ENCODE data around the gene PLEKHA7. TPM values are rescaled to one million over a fixed set of nuclear protein-coding genes. Genes with fewer than 3 reads are reported as not detected.

The PLEKHA7 gene
- total RNA-seq, 4 donors from 2014 or later: 0.72 to 3.6 (median 2.2) TPM

GRCh38 chr11:16788141-16789062, 225.8 kb downstream of the PLEKHA7 start:
- intact Hi-C loops (cut with DNase I; ENCODE audit: low total_unique reads) (no loop called here), in situ Hi-C loops (cut with MboI; ENCODE audit: low sequenced_read_pairs in 4 of 4) (no loop called here)
- Histone ChIP-seq H3K36me3 (no peaks in the 10 kb centered on the region), H3K27ac (no peak overlapping the region), H3K4me1 (peaks cover 3 to 8% of the 10 kb centered on the region in 2 donors), H3K4me3 (no peak overlapping the region), H3K27me3 (no peaks in the 10 kb centered on the region), H3K9me3 (no peaks in the 10 kb centered on the region)
- DNase-seq: peak; percentile 34 to 54
- peak; percentile 48 to 54 for ATAC-seq
- TF ChIP-seq CTCF (IDR thresholded peaks at IDR 0.05 in 4 of 5, conservative IDR thresholded peaks at IDR 0.05 in 1 of 5) (peak; percentile 72 to 96 (median 90)), POLR2A (IDR thresholded peaks at IDR 0.05) (no peak)

- in situ Hi-C loops (cut with MboI; ENCODE audit: low sequenced_read_pairs in 4 of 4) (no loop called here), intact Hi-C loops (cut with DNase I; ENCODE audit: low total_unique reads) (loop anchor here (2.0 kb wide), 1 partner anchor 276 kb away; no protein-coding TSS in a partner anchor)
- H3K36me3 ChIP-seq: no peaks in the 10 kb centered on the region
- DNase-seq: no peak
- TF ChIP-seq CTCF (IDR thresholded peaks at IDR 0.05 in 4 of 5, conservative IDR thresholded peaks at IDR 0.05 in 1 of 5) (no peak), POLR2A (IDR thresholded peaks at IDR 0.05) (no peak)
- H3K4me1 ChIP-seq: peaks cover 3 to 8% of the 10 kb centered on the region in 2 donors
- H3K27me3 ChIP-seq: no peaks in the 10 kb centered on the region
- H3K4me3 ChIP-seq: no peak overlapping the region
- no peaks in the 10 kb centered on the region for H3K9me3 ChIP-seq
- ATAC-seq: no peak
- H3K27ac ChIP-seq: no peak overlapping the region
Measured at GRCh38 chr11:16787035-16787742, 227.0 kb downstream of the PLEKHA7 start.

- in situ Hi-C loops (cut with MboI; ENCODE audit: low sequenced_read_pairs in 4 of 4) (no loop called here), intact Hi-C loops (cut with DNase I; ENCODE audit: low total_unique reads) (loop anchor here (2.0 kb wide), 1 partner anchor 277 kb away; no protein-coding TSS in a partner anchor)
- Histone ChIP-seq H3K27ac (no peak overlapping the region), H3K4me3 (no peak overlapping the region), H3K9me3 (no peaks in the 10 kb centered on the region), H3K36me3 (no peaks in the 10 kb centered on the region), H3K27me3 (no peaks in the 10 kb centered on the region), H3K4me1 (peaks cover 3 to 8% of the 10 kb centered on the region in 2 donors)
- no peak for ATAC-seq
- no peak for DNase-seq
- TF ChIP-seq POLR2A (IDR thresholded peaks at IDR 0.05) (no peak), CTCF (IDR thresholded peaks at IDR 0.05 in 4 of 5, conservative IDR thresholded peaks at IDR 0.05 in 1 of 5) (no peak)
Measured at GRCh38 chr11:16786131-16786530, 228.1 kb downstream of the PLEKHA7 start.

GRCh38 chr11:16785520-16786128, 228.6 kb downstream of the PLEKHA7 start:
- no peaks in the 10 kb centered on the region for H3K9me3 ChIP-seq
- in situ Hi-C loops (cut with MboI; ENCODE audit: low sequenced_read_pairs in 4 of 4) (no loop called here), intact Hi-C loops (cut with DNase I; ENCODE audit: low total_unique reads) (loop anchor here (2.0 kb wide), 3 partner anchors 35 to 277 kb away; no protein-coding TSS in a partner anchor)
- peak; percentile 46 to 56 for DNase-seq
- H3K27ac ChIP-seq: no peak overlapping the region
- H3K27me3 ChIP-seq: no peaks in the 10 kb centered on the region
- TF ChIP-seq POLR2A (IDR thresholded peaks at IDR 0.05): no peak
- TF ChIP-seq CTCF (IDR thresholded peaks at IDR 0.05 in 4 of 5, conservative IDR thresholded peaks at IDR 0.05 in 1 of 5): peak; percentile 62 to 85 (median 75)
- no peaks in the 10 kb centered on the region for H3K36me3 ChIP-seq
- ATAC-seq: peak; percentile 78
- H3K4me1 ChIP-seq: peaks cover 3% of the 10 kb centered on the region in 2 donors
- H3K4me3 ChIP-seq: no peak overlapping the region
